HG03575 (cell line): ENCODE results near the gene PRPSAP1.

Experiments used
- ATAC-seq: cut with Tn5 transposase; IDR thresholded peaks from one replicate; pipeline ENCODE4 v1.9.1; 2021; ENCODE audit not compliant: unreplicated experiment, insufficient number of reproducible peaks, low FRiP score; ENCODE audit errors: extremely low read depth

PRPSAP1 gene

DNA sequence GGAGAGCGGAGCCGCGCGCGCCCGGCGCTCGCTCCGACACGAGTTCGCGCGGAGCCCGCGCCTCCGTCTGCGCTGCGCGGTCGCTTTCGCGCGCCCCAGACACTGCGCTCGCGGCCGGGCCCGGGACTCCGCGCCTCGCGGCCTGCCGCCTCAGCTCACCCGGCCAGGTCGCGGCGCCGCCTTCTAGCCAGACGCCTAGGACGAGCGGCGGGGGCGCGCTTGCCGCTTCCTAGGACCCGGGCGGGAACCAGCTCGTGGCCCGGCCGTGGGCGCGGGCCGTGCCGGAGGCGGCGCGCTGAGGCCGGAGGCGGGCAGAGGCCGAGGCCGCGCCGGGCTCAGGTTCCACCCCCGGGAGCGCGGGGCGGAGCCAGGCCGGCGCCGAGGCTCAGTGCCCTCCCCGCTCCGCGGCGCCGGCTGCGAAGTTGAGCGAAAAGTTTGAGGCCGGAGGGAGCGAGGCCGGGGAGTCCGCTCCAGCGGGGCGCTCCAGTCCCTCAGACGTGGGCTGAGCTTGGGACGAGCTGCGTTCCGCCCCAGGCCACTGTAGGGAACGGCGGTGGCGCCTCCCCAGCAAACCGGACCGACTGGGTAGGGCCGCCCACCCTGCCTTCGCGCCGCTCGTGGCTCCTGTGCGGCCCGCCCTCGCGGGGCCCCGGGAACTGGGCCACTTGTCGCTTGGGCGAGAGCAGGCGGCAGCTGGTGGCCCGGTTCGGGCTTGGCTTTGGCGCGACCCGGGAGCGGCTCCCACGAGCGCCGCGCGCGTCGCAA, 30.7 kb upstream of the PRPSAP1 start, which contains the start of gene SPHK1:
Gene SPHK1, plus strand, starts transcription at position 388 of the 765 bp plus-strand sequence. CDS start 1,036 bp downstream, outside the sequence.
- no peak for ATAC-seq

GRCh38 chr17:76383546-76384221, 30.0 kb upstream of the PRPSAP1 start:
- ATAC-seq, result no peak

GRCh38 chr17:76382803-76383545, 29.3 kb upstream of the PRPSAP1 start:
- no peak for ATAC-seq

GRCh38 chr17:76382351-76382802, 28.7 kb upstream of the PRPSAP1 start:
- ATAC-seq, result no peak

- no peak for ATAC-seq
Measured at GRCh38 chr17:76381633-76382350, 28.1 kb upstream of the PRPSAP1 start.

GRCh38 chr17:76379646-76380376, 26.1 kb upstream of the PRPSAP1 start:
- ATAC-seq, result no peak

DNA sequence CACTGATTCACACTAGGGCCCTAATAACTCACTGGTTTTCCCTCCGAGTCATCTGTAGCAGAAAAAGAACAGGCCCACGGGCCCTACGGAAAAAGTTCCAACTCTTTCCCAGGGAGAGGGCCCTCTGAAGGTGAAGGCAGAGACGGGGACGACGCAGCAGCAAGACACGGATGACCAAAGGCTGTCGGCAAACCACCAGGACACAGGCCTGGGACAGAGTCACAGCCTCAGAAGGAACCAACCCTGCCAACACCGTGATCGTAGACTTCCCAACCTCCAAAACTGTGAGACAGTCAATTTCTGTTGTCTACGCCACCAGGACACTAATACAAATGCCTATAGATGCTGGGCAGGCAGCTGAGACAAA, 25.5 kb upstream of the PRPSAP1 start:
- ATAC-seq, result no peak

GRCh38 chr17:76378548-76379274, 25.0 kb upstream of the PRPSAP1 start:
- no peak for ATAC-seq

DNA sequence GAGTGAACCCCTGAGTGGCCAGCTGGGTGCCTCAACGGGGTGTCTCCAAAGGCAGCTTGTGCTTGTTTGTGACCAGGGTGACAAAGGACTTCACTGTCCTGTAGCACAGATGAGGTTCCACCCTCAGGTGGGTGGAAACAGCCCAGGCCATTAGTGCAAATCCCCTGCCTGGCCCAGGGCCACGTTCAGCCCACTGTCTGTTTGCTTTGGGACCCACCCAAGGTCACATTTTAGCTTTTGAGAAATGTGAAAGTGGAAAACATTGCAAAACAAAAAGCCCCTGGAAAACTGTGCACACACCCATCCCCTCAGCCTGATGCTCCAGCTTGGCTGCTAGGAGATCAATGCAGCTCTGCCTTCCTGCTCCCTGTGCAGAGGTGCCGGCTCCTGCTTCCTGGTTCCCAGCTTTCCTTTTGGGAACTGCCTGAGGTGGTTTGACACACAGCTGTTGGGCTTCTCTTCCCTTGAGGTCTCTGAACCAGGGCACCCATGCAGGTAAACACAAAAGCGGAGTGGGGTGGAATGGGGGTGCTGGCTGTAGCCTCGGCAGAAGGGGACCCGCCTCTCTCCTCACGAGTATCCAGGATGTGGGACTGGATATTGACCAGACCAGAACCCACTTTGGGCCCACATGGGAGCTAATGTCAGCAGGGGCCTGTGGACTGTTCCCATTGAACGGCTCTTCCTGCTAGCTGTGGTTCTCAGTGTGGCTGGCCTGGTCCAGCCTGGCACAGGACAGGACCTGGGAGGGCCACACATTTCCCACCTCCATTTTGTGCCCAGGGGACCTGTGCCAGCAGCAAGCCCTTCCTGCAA, 22.8 kb upstream of the PRPSAP1 start:
- ATAC-seq, result no peak

DNA sequence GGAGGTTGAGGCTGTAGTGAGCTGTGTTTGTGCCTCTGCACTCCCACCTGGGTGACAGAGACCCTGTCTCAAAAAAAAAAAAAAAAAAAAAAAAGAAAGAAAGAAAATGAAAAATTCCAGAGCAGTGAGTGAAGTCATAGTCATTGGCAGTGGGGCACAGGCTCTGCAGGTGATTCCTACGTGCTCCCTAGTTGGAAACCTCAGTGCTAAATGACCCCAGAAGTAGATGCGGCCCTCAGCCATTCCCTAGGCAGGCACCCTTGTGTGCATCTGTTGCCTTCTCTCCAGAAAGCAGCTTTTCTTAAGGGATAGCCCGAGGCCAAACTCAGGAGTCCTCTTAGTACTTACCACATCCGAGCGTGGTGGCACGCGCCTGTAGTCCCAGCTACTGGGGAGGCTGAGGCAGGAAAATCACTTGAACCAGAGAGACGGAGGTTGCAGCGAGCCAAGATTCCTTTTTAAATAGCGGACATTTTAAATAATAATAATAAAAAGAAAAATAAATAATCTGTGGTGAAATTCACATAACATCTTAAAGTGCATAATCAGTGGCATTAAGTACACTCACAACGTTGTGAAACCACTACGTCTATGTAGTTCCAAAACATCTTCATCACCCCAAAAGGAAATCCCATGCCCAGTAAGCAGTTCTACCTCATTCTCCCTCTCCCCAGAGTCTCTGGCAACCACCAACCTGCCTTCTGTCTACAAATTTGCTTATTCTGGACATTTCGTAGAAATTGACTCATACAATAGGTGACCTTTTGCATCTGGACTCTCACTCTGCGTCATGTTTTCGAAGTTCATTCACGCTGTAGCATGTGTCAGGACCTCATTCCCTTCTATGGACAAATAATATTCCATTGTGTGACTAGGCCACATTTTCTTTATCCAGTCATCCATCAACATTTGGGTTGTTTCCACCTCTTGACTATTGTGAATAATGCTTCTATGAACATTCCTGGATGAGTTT, 18.2 kb upstream of the PRPSAP1 start:
- ATAC-seq, result no peak

GRCh38 chr17:76370261-76370993, 16.7 kb upstream of the PRPSAP1 start:
- ATAC-seq, result no peak

DNA sequence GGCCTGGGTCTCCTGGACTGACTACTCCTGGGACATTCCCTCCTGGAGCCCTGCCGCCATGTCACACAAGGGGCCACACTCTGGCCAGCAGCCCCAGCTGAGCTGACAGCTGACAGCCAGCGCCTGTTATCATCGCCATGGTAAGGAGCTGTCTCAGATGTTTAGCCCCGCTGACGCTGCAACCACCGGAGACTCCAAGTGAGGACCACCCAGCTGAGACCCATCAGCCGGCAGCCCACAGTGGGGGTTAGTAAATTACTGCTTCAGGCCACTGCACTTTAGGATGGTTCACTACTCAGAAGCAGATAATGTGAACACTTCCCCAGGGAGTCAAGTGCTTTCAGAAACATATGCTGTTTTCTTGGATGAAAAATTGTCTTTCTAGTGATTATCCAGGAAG, 16.1 kb upstream of the PRPSAP1 start:
- no peak for ATAC-seq

DNA sequence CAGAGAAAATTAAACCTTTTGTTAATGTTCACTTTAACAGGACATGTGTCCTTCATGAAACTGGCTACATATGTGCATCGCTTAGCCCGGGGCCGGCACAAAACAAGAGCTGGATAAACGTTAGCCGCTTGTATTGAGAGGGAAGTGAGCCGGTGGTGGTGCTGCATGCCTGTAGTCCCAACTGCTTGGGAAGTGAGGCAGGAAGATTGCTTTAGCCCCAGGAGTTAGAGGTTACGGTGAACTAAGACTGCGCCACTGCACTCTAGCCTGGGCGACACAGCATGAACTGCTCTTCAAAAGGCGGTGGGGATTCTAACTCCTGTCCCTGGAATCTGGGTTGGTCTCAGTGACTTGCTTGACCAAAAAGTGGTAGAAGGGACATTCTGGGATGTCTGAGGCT, 15.7 kb upstream of the PRPSAP1 start:
- ATAC-seq, result no peak

DNA sequence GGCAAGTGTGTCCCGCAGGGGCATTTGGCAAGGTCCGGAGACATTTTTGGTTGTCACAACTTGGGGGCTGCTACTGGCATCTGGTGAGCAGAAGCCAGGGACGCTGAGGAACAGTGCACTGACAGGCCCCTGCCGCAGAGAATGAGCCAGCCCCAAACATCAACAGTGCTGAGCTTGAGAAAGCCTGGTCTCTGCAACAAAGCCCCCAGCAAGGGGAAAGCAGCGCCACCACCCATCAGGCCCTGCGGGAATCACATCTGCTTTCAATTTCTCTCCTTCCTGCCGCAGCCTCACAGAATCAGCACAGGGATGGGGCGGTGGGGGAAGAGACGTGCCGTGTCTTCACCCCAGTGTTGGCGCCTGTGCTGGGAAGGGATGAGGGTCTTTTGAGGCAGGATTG, 14.8 kb upstream of the PRPSAP1 start:
- no peak for ATAC-seq

DNA sequence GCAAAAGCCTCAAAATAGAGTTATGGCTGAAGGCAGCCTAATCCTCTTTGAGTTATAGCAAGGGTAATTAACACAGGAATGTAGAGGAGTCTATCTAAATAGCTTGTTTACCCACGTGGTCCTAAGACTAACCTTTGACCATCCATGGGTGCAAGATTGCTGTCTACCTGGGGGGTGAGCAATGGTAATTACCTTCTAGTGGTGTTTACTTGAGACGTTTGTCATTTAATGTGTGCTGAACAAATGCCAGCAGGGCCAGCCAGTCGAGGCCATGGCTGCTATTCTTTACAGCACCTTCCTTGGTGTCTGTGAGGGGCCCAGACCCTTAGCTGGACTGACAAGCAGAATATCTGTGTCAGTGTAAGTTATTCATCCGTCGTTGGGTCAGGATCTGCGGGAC, 13.9 kb upstream of the PRPSAP1 start:
- no peak for ATAC-seq

DNA sequence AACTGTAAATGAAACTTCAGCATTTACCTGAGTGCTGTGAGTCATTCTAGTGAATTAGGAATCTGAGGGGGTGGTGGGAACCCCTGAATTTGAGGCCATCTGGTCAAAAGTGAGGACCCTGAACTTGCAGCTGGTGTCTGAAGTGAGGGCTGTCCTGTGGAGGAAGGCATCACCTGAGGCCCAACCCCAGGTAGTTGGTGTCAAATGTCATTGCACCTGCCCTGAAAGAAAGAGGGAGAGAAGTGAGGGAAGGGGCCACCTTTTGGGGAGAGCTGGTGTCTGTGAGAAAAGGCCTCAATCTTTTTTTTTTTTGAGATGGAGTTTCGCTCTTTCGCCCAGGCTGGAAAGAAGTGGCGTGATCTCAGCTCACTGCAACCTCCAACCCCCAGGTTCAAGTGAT, 12.5 kb upstream of the PRPSAP1 start:
- no peak for ATAC-seq
